MM.1S (cell line): ENCODE results near the gene ZNF805.

ENCODE experiments used
- CTCF ChIP-seq: fragments of 300-600 bp; sonication (generic); IDR thresholded peaks from 2 replicates; pipeline ENCODE4 v1.5.1; 2016; ENCODE audit warnings: antibody characterized with exemption, low read length, mixed read lengths
- EZH2 ChIP-seq: fragments of 300-600 bp; sonication (generic); optimal IDR thresholded peaks from 2 replicates; pipeline ENCODE3; 2017; ENCODE audit warnings: low read depth, mild to moderate bottlenecking, antibody characterized with exemption, low read length, mixed read lengths

- TF ChIP-seq EZH2 (no peak), CTCF (no peak)
These were observed 8.9 kb downstream of the ZNF805 start for GRCh38 chr19:57249329-57249728.
